Activated CD4-positive, alpha-beta memory T cell treated with anti-CD3 and anti-CD28 coated beads for 36 hours (primary cell): ENCODE results near the gene API5. TPM values are rescaled to one million over a fixed set of nuclear protein-coding genes. Genes with fewer than 3 reads are reported as not detected.
"Not testable (repeated sequence)": the region's sequence is repeated elsewhere in the genome, so short reads cannot be mapped to it uniquely, and the experiment has no call there.

ENCODE experiments used
- CTCF ChIA-PET: fragments of 350-600 bp; sonication (Branson Sonifier 250); formaldehyde crosslinking; loops from one replicate; lab custom pipeline; 2021; ENCODE audit warnings: antibody characterized with exemption, inconsistent platforms; lab: Charles Lee
- POLR2A ChIA-PET: fragments of 350-600 bp; sonication (Branson Sonifier 250); formaldehyde crosslinking; loops from one replicate; lab custom pipeline; 2021; ENCODE audit warnings: antibody characterized with exemption; lab: Charles Lee
- DNase-seq: peaks from one replicate; pipeline ENCODE4 v3.0.0-alpha.2; 2020
- H3K27ac Mint-ChIP-seq: one replicate; pipeline ENCODE4 v1.8.0; 2021; ENCODE audit warnings: mixed read lengths
- H3K27me3 Mint-ChIP-seq: one replicate; pipeline ENCODE4 v1.8.0; 2021; ENCODE audit warnings: mixed read lengths
- H3K36me3 Mint-ChIP-seq: one replicate; pipeline ENCODE4 v1.8.0; 2021; ENCODE audit warnings: mixed read lengths
- H3K4me1 Mint-ChIP-seq: one replicate; pipeline ENCODE4 v1.8.0; 2021; ENCODE audit warnings: low read depth, mixed read lengths
- H3K4me3 Mint-ChIP-seq: one replicate; pipeline ENCODE4 v1.8.0; 2021; ENCODE audit warnings: mild to moderate bottlenecking, mixed read lengths
- H3K9me3 Mint-ChIP-seq: one replicate; pipeline ENCODE4 v1.8.0; 2021; ENCODE audit warnings: mixed read lengths
- intact Hi-C: fragments of 100-400 bp; cut with micrococcal nuclease; formaldehyde crosslinking; loops from one replicate; pipeline ENCODE4 v1.15.1; 2023
- total RNA-seq, 2 experiments: library from RNA; stranded (reverse); gene quantifications; one replicate each; pipeline ENCODE4 v1.2.3, GENCODE V29; 2021

The API5 gene
- total RNA-seq, 2 experiments from 2014 or later: 154 to 166 TPM

- Mint-ChIP-seq H3K4me1 (peaks cover 48% of the 10 kb centered on the region), H3K27ac (no peak overlapping the region), H3K4me3 (no peak overlapping the region), H3K9me3 (no peaks in the 10 kb centered on the region), H3K36me3 (peaks cover 11% of the 10 kb centered on the region), H3K27me3 (no peaks in the 10 kb centered on the region)
- ChIA-PET CTCF (interaction anchor here (0.6 kb wide), 1 partner anchor 42 kb away, joined by 3 read pairs; no protein-coding TSS in a partner anchor), POLR2A (no interaction called here)
- intact Hi-C loops: loop anchor here (1.0 kb wide), 1 partner anchor 43 kb away; no protein-coding TSS in a partner anchor
- no peak for DNase-seq
These were observed 4.2 kb downstream of the API5 start for GRCh38 chr11:43315966-43316365.

GRCh38 chr11:43316451-43316850 lies 4.7 kb downstream of the API5 start:
- CTCF ChIA-PET: interaction anchor here (0.6 kb wide), 1 partner anchor 42 kb away, joined by 3 read pairs; no protein-coding TSS in a partner anchor
- Mint-ChIP-seq H3K27me3 (no peaks in the 10 kb centered on the region), H3K4me1 (peaks cover 46% of the 10 kb centered on the region), H3K4me3 (no peak overlapping the region), H3K36me3 (peaks cover 13% of the 10 kb centered on the region), H3K9me3 (no peaks in the 10 kb centered on the region), H3K27ac (no peak overlapping the region)
- DNase-seq: peak; percentile 41
- intact Hi-C loops: loop anchor here (1.0 kb wide), 1 partner anchor 43 kb away; no protein-coding TSS in a partner anchor
- POLR2A ChIA-PET: no interaction called here

GRCh38 chr11:43327987-43328386 lies 16.2 kb downstream of the API5 start:
- Mint-ChIP-seq H3K27me3 (no peaks in the 10 kb centered on the region), H3K4me1 (no peaks in the 10 kb centered on the region), H3K36me3 (peaks cover 56% of the 10 kb centered on the region), H3K9me3 (no peaks in the 10 kb centered on the region), H3K4me3 (no peak overlapping the region), H3K27ac (no peak overlapping the region)
- intact Hi-C loops: no loop called here
- ChIA-PET CTCF (interaction anchor here (1.7 kb wide), 1 partner anchor 92 kb away, joined by 5 read pairs; no protein-coding TSS in a partner anchor), POLR2A (no interaction called here)
- DNase-seq: no peak

- ChIA-PET CTCF (interaction anchor here (1.2 to 1.7 kb wide), 2 partner anchors 17 to 91 kb away, joined by 5 to 7 read pairs; partner anchors contain the start of gene API5), POLR2A (no interaction called here)
- intact Hi-C loops: no loop called here
- DNase-seq: no peak
- H3K4me1 Mint-ChIP-seq: no peaks in the 10 kb centered on the region
- H3K36me3 Mint-ChIP-seq: peaks cover 52% of the 10 kb centered on the region
- H3K4me3 Mint-ChIP-seq: no peak overlapping the region
- H3K27me3 Mint-ChIP-seq: no peaks in the 10 kb centered on the region
- H3K9me3 Mint-ChIP-seq: no peaks in the 10 kb centered on the region
- H3K27ac Mint-ChIP-seq: no peak overlapping the region
These were observed 16.7 kb downstream of the API5 start for GRCh38 chr11:43328482-43328881.

- POLR2A ChIA-PET: no interaction called here
These were observed 29.4 kb downstream of the API5 start for GRCh38 chr11:43341159-43341558.

GRCh38 chr11:43351426-43351825 lies 39.6 kb downstream of the API5 start:
- H3K27ac Mint-ChIP-seq, H3K27me3 Mint-ChIP-seq, intact Hi-C loops, CTCF ChIA-PET, POLR2A ChIA-PET, DNase-seq, H3K36me3 Mint-ChIP-seq, H3K4me1 Mint-ChIP-seq, H3K9me3 Mint-ChIP-seq, H3K4me3 Mint-ChIP-seq: not testable (repeated sequence)

More at GRCh38 chr11:43341159-43341558, 29.4 kb downstream of the API5 start:
- CTCF ChIA-PET: no interaction called here
- Mint-ChIP-seq H3K4me3 (no peak overlapping the region), H3K27me3 (no peaks in the 10 kb centered on the region), H3K9me3 (no peaks in the 10 kb centered on the region), H3K27ac (no peak overlapping the region), H3K4me1 (no peaks in the 10 kb centered on the region), H3K36me3 (peaks cover 36% of the 10 kb centered on the region)
- intact Hi-C loops: loop anchor here (2.0 kb wide), 1 partner anchor 18 kb away; the partner anchor contains the start of gene TTC17
- no peak for DNase-seq

- Mint-ChIP-seq H3K27me3 (no peaks in the 10 kb centered on the region), H3K9me3 (no peaks in the 10 kb centered on the region), H3K4me1 (peaks cover 10% of the 10 kb centered on the region), H3K27ac (no peak overlapping the region), H3K36me3 (peaks cover 3% of the 10 kb centered on the region), H3K4me3 (no peak overlapping the region)
- intact Hi-C loops: no loop called here
- POLR2A ChIA-PET: no interaction called here
- no peak for DNase-seq
- CTCF ChIA-PET: no interaction called here
These were observed 42.5 kb downstream of the API5 start for GRCh38 chr11:43354311-43354710.

GRCh38 chr11:43356336-43356735 lies 44.5 kb downstream of the API5 start:
- no peak for DNase-seq
- no peaks in the 10 kb centered on the region for H3K9me3 Mint-ChIP-seq
- H3K27me3 Mint-ChIP-seq: no peaks in the 10 kb centered on the region
- peaks cover 3% of the 10 kb centered on the region for H3K36me3 Mint-ChIP-seq
- ChIA-PET CTCF (interaction anchor here (7.5 kb wide), 1 partner anchor 44 kb away, joined by 51 read pairs; the partner anchor contains the start of gene API5), POLR2A (no interaction called here)
- H3K4me1 Mint-ChIP-seq: peaks cover 24% of the 10 kb centered on the region
- intact Hi-C loops: no loop called here
- H3K27ac Mint-ChIP-seq: no peak overlapping the region
- no peak overlapping the region for H3K4me3 Mint-ChIP-seq

- POLR2A ChIA-PET: interaction anchor here (0.7 to 2.8 kb wide), 8 partner anchors 9 to 322 kb away, joined by 3 to 30 read pairs (median 5); partner anchors contain the start of genes API5 and HSD17B12
- H3K27ac Mint-ChIP-seq: peak overlapping the region; percentile 95
- intact Hi-C loops: loop anchor here (1.0 to 2.0 kb wide), 5 partner anchors 18 to 322 kb away; partner anchors contain the start of genes API5 and HSD17B12
- H3K4me3 Mint-ChIP-seq: peak overlapping the region; percentile 89
- no peak for DNase-seq
- no peaks in the 10 kb centered on the region for H3K36me3 Mint-ChIP-seq
- no peaks in the 10 kb centered on the region for H3K9me3 Mint-ChIP-seq
- CTCF ChIA-PET: interaction anchor here (0.6 to 7.5 kb wide), 6 partner anchors 9 to 63 kb away, joined by 3 to 51 read pairs (median 4); partner anchors contain the start of gene API5
- peaks cover 39% of the 10 kb centered on the region for H3K4me1 Mint-ChIP-seq
- H3K27me3 Mint-ChIP-seq: no peaks in the 10 kb centered on the region
These were observed 46.5 kb downstream of the API5 start for GRCh38 chr11:43358279-43358800.

- ChIA-PET CTCF (interaction anchor here (0.8 to 7.5 kb wide), 4 partner anchors 9 to 61 kb away, joined by 4 to 51 read pairs (median 8); partner anchors contain the start of gene API5), POLR2A (interaction anchor here (0.7 to 2.8 kb wide), 8 partner anchors 9 to 321 kb away, joined by 3 to 30 read pairs (median 5); partner anchors contain the start of genes API5 and HSD17B12)
- intact Hi-C loops: loop anchor here (1.0 to 2.0 kb wide), 7 partner anchors 9 to 322 kb away; partner anchors contain the start of genes API5 and HSD17B12
These were observed 47.1 kb downstream of the API5 start, which contains the start of gene TTC17 for GRCh38 chr11:43358801-43359421. TSS of gene TTC17 (plus strand) at chr11:43358920. CDS start at chr11:43358955, 35 bp downstream.

GRCh38 chr11:43359422-43359818 lies 47.6 kb downstream of the API5 start:
- CTCF ChIA-PET: interaction anchor here (2.2 to 7.5 kb wide), 2 partner anchors 47 to 60 kb away, joined by 11 to 51 read pairs; partner anchors contain the start of gene API5
- no peaks in the 10 kb centered on the region for H3K9me3 Mint-ChIP-seq

More at GRCh38 chr11:43358801-43359421, 47.1 kb downstream of the API5 start, which contains the start of gene TTC17:
- DNase-seq: peak; percentile 96
- Mint-ChIP-seq H3K36me3 (peaks cover 4% of the 10 kb centered on the region), H3K27ac (peak within 1 kb of the TSS; percentile 95), H3K9me3 (no peaks in the 10 kb centered on the region), H3K4me1 (peaks cover 44% of the 10 kb centered on the region), H3K27me3 (no peaks in the 10 kb centered on the region), H3K4me3 (peak within 1 kb of the TSS; percentile 89)

More at GRCh38 chr11:43359422-43359818, 47.6 kb downstream of the API5 start:
- Mint-ChIP-seq H3K4me3 (peak overlapping the region; percentile 89), H3K4me1 (peaks cover 46% of the 10 kb centered on the region), H3K27ac (peak overlapping the region; percentile 95), H3K36me3 (peaks cover 4% of the 10 kb centered on the region), H3K27me3 (no peaks in the 10 kb centered on the region)
- DNase-seq: peak; percentile 61
- POLR2A ChIA-PET: interaction anchor here (1.0 to 2.8 kb wide), 6 partner anchors 8 to 321 kb away, joined by 3 to 30 read pairs (median 5); partner anchors contain the start of genes API5 and HSD17B12
- intact Hi-C loops: loop anchor here (1.0 to 2.0 kb wide), 6 partner anchors 9 to 321 kb away; partner anchors contain the start of gene HSD17B12
